LoVo (cell line): Measurements from ENCODE around the gene TCP11.
"Not testable (repeated sequence)": the region's sequence is repeated elsewhere in the genome, so short reads cannot be mapped to it uniquely, and the experiment has no call there.

Experiments used
- DNase-seq: peaks from one replicate; pipeline ENCODE4 v3.0.0-alpha.2; 2016; ENCODE audit warnings: low spot score

The TCP11 gene

DNA sequence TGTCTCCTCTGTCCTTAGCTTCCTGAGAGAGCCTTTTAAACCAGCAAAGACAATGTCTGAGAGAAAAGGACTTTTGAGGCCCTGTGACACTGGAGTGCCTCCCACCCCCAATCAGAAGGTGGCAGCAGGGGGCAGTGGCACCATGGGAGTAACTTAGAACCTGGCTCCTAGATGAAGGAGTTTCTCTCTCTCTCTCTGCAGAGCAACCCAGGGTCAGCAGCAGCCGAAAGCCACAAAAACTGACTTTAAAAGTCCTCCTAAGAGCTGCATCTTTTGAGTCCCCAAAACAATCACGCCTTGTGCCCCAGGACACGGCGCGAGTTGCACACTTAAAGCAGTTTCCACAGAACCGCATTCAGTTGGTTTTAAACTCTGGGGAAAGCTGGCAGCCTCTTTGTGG is 5.3 kb upstream of the TCP11 start:
- DNase-seq: peak; percentile 20

GRCh38 chr6:35145757-35146156 is 4.6 kb upstream of the TCP11 start:
- DNase-seq: no peak

DNA sequence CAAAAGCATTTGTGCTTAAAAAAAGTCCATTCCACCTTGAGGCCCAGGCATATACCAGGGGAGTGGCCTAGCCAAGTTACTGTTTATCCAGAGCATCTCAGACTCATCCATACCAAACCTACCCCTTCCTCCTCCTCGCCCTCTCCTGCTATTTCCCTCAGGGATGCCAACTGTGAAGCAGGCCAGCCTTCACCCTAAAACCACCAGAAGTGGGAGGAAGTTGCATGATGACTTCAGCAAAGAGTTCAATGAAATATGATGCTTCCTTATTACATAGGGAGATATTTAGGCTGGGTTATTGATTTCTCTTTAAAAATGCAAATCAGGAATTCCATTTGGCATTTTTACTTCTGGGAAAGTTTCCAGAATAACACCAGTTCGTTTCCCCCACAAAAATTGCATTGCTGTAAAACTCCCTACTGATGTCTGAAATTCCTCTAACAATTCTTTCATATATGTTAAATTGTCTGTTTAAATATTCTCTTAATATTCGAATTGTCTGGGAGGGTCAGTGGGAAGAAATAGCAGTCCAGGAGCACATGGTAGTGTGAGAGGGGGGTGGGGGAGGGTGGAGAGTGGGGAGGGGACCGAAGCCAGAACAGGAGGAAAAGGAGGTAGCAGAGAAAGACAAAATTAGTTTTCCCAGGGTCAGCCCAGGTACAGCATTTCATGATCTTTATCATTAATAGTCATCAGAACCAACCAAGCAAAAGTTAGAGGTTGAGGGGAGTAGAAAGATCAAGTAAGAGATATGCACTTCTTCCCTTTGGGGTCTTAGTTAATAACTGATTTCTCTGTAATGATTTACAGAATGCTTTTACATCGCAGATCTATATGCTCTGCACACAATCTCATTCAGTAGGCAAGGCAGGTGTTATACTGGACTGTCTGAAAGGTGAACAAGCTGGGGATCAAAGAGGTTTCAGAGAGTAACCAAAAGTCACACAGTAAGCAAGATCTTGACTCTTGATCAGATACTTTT is 1.7 kb upstream of the TCP11 start:
- DNase-seq: no peak

DNA sequence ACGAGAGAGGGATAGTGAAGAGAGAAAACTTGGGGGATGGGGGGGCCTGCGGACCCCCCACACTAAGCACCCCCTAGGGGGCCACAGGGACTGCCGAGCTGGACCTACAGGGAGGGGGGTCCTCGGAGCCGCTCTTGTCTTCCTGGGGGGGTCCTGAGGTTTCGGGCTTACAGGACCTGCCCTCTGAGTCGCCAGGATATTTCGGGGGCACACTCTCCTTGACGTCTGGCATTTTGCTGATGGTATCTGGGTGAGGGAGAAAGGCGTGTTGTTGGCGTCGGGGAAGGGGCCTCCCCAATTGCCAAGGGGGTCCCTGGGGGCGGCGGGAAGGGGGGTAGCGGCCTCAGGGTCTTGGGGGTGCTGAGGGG is 516 bp downstream of the TCP11 start:
- no peak for DNase-seq

DNA sequence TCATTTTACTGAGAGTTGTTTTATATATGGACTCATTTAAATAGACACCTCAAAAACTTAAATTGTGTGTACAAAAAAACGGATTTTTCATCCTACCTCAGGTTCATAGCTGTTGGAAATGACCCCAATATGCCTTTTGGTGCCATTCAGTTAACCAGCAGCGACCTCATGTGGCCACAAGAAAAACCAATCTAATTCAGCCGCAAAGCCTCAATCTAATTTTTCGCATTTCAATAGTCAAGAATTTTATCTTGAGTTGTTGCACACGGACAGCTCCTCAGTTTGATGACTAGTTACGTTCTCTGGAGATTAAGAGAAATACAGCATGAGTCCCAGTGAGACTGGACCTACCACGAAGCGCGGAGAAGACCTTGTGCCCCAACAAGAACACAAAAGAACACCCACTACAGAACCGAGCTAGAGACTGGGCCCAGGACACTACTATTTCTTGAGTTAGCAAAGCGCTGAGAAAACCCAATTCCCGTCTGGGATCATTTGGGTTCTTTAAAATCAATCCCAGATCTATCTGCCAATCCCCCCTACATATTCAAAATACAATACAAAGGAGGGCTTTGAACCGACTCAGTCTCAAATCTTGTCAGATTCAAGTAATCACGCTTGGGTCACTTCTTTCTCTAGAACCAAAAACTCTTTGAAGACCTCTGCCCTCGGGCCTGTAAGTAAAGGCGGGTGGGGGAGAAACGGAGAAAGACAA is 1.1 kb downstream of the TCP11 start:
- peak; percentile 62 for DNase-seq

DNA sequence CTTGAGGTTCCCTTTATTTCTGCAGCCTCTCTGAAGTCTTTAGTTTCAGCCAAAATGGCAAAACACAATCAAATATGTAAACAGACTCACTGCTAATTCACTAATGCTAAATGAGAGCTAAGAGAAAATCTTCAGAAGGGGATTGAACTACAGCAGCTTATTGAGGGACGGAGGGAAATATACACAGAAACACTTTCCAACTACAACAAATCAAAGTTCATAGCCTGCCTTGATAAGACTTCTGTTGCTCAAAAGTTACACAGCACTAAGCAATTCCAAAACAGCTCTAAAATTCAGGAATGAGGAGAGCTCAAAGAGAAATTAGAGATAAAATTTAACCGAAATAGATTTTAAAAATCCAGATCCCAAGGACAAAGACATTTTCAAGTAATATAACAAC is 1.7 kb downstream of the TCP11 start:
- no peak for DNase-seq

DNA sequence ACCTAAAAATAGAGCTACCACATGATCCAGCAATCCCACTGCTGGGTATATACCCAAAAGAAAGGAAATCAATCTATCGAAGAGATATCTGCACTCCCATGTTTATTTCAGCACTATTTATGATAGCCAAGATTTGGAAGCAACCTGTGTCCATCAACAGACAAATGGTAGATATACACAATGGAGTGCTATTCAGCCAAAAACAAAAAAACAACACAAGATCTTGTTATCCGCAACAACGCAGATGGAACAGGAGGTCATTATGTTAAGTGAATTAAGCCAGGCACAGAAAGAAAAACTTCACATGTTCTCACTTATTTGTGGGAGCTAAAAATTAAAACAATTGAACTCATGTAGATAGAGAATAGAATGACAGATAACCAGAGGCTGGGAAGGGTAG is 2.9 kb downstream of the TCP11 start:
- DNase-seq: not testable (repeated sequence)

DNA sequence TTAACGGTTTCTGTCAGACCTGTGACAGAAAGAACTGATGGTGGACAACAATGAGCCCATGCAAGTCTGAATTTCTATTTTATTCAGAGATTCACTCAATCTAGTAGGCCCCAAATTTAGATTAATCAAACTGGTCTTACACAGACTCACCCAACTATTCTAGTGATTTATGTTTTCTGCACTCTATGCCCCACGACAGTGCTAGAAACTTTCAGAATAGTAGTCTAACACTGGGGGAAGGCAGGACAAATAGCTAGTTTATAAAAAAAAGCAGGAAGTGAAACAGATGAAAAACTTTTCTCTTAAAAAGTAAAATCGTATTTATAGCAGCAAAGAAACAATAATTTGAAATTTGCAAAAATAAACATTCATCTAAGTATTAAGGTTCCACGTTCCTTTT is 5.0 kb downstream of the TCP11 start:
- no peak for DNase-seq

- no peak for DNase-seq
Observed at GRCh38 chr6:35128496-35128895, 12.6 kb downstream of the TCP11 start.

DNA sequence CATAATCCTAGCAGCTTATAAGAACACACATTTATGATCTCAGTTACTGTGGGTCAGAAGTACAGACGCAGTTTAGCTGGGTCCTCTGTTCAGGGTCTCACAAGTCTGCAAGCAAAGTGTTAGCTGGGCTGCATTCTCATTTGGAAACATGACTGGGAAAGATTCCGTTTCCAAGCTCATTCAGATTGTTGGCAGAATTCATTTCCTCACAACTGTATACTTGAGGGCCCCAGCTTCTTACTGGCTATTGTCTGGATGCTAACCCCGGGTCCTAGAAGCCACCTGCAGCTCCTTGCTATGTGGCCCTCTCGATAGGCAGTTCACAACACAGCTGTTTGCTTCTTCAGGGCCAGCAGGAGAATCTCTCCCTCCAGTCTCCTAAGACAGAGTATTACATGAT is 13.1 kb downstream of the TCP11 start:
- no peak for DNase-seq

DNA sequence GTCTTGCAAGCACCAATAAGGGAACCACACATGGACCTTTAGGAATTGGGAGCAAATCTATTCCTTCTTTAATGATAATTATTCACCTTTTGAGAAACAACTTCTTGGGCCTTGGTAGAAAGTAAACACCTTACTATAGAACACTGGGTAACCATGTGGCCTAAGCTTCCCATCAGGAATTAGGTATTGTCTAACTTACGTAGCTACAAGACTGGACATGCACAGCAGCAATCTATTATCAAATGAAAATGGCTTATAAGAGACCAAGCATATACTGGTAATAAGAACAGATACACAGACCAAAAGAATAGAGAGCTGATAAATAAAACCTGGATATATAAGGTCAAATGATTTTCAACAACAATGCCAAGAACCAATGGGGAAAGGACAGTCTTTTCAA is 16.8 kb downstream of the TCP11 start:
- DNase-seq: no peak

DNA sequence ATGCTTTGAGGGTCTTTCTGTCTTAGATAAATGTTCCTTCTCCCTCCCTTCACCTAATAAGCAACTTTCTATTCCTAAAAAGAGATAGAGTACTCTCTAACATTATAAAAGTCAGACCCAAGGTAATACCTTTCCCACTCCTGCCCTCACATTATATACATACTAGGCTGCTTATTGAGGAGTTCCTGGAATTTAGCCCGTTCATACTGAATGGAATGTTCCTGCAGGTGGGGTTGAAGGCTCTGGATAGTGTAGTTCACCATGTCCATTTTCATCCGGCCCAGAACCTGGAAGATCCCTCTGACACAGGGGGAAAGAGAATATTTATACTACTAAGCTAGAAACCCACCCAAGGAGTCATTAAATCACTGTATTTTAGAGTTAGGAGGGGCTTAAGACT is 20.4 kb downstream of the TCP11 start:
- no peak for DNase-seq

DNA sequence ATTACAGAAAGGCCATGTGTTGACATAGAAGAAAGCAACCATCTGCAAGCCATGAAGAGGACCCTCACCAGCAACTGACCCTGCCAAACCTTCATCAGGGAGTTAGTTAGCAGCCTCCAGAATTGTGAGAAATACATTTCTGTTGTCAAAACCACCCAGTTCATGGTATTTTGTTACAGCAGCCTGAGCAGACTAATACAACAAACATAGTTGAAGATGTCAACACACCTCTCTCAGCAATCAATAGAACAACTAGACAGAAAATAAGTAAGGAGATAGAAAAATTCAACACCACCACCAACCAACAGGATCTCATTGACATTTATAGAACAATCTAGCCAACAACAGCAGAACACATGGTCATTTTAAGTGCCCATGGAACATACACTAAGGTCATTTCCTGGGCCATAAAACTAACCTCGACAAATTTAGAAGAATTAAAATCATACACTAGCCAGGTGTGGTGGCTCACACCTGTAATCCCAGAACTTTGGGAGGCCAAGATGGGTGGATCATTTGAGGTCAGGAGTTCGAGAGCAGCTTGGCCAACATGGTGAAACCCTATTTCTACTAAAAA is 32.7 kb downstream of the TCP11 start:
- no peak for DNase-seq

GRCh38 chr6:35107761-35108160 is 33.4 kb downstream of the TCP11 start:
- peak; percentile 4 for DNase-seq

- not testable (repeated sequence) for DNase-seq
Observed at GRCh38 chr6:35107208-35107607, 33.9 kb downstream of the TCP11 start.

DNA sequence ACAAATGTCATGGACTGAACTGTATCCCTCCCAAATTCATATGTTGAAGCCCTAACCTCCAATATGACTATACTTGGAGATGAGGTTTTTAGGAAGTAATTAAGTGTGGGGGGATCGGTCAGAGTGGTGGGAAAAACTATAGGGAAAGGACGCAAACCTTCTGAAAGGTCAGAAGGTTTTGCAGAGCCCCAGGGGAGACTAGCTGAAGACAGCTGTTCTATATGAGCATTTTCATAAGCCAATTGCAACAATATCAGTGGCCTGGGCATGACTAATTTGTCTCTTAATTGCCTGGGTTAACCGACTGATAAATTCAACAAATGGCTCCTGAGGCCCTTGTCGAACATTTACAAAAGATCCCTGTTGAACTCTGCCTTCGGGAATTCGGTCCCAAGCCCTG is 35.1 kb downstream of the TCP11 start:
- not testable (repeated sequence) for DNase-seq

DNA sequence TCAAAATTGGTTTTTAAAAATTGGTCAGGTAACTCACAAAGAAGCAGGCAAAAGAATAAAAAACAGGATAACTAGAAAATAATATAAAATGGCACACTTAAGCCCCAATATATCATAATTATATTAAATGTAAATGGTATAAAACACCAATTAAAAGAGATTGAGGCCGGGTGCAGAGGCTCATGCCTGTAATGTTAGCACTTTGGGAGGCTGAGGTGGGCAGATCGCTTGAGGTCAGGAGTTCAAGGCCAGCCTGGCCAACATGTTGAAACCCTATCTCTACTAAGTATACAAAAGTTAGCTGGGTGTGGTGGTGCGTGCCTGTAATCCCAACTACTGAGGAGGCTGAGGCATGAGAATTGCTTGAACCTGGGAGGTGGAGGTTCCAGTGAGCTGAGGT is 36.1 kb downstream of the TCP11 start:
- no peak for DNase-seq

- no peak for DNase-seq
Observed at GRCh38 chr6:35099116-35099515, 42.0 kb downstream of the TCP11 start.

GRCh38 chr6:35096129-35096862 is 44.8 kb downstream of the TCP11 start:
- DNase-seq: peak; percentile 41

- no peak for DNase-seq
Observed at GRCh38 chr6:35094183-35094582, 47.0 kb downstream of the TCP11 start.

DNA sequence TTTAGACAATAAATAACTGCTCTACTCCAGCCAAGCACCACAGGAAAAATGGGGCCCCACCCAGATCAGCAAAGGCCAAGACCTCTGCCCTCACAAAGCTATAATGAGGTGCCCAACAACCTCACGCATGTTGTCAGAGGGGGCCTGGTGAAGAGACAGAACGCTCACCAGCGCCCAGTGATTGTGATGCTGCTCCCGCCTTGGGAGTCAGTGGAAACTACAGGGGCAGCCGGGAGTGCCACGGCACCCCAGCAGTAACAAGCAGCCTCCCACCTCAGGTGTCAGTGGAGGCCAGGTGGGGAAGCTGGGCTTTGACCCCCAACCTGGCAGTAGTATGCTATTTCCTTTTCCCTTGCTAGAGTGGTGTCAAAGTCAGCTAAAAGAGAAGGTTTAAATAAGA is 47.4 kb downstream of the TCP11 start:
- DNase-seq: no peak

- no peak for DNase-seq
Observed at GRCh38 chr6:35093118-35093445, 48.1 kb downstream of the TCP11 start.
